Epithelial cell of esophagus (primary cell): ENCODE data around the gene TMEM238.
A peak's percentile ranks its signal among the peaks of the same experiment; 100 is the strongest.

ENCODE experiments used
- DNase-seq: peaks from one replicate; pipeline ENCODE4 v3.0.0; 2010; ENCODE audit warnings: low read depth
- H3K4me3 ChIP-seq: 2 replicates; pipeline ENCODE4 v1.5.1; 2011; ENCODE audit warnings: mild to moderate bottlenecking, low read length, control low read depth
- CTCF ChIP-seq: IDR thresholded peaks from 2 replicates; pipeline ENCODE4 v1.5.1; 2011; ENCODE audit warnings: low read depth, mild to moderate bottlenecking, low read length, control low read depth, inconsistent platforms; ENCODE audit not compliant: insufficient read depth; ENCODE audit errors: missing control alignments

TMEM238 gene

GRCh38 chr19:55341595-55342531, 42.2 kb downstream of the TMEM238 start:
- peak overlapping the region; percentile 94 for H3K4me3 ChIP-seq
- TF ChIP-seq CTCF = no peak
- no peak for DNase-seq

GRCh38 chr19:55341171-55341588, 42.9 kb downstream of the TMEM238 start:
- DNase-seq = peak; percentile 55
- H3K4me3 ChIP-seq = peak overlapping the region; percentile 94
- TF ChIP-seq CTCF = no peak

- H3K4me3 ChIP-seq = peak overlapping the region; percentile 94
- DNase-seq = no peak
- no peak for TF ChIP-seq CTCF
Measured at GRCh38 chr19:55340784-55341147, 43.3 kb downstream of the TMEM238 start.

DNA sequence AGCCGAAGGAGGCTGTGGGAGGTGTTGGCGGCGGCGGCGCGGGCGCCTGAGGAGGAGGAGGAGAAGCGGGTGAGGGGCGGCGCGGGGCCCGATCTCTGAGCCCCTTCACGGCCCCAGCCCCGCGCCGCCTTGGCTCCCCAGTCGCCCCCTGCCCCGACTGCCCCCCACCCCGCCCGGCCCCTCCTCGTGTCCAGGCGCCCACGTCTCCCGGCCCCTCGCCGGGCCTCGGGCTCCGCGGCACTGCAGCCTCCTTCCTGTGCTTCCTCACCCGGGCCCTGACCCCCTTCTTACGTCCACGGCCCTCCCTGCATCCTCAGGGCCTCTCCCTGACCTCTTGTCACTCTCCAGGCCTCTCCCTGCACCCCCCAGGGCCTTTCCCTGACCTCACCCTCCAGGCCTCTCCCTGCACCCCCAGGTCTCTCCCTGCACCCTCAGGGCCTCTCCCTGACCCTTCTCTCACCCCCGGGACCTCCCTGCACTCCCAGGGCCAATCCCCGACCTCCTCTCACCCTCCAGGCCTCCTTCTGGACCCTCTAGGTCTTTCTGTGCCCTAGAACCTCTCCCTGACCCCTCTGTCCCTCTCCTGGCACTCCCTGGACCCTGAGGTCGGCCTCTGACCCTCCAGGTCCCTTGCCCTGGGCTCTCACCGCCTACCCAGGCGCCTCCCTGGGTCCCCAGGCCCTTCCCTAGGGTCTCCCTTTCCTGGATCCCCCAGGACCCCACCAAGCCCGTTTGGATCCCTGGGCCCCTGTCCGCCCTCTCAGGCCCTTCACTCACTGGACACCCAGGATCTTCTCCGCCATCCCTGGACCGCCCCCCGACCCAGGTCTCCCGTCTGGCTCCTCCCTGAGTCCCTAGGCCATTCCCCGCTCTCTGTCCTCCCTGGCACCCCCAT, 44.0 kb downstream of the TMEM238 start:
- H3K4me3 ChIP-seq = peak overlapping the region; percentile 94
- no peak for DNase-seq
- TF ChIP-seq CTCF = no peak

GRCh38 chr19:55339105-55339888, 44.8 kb downstream of the TMEM238 start, which contains the start of gene KMT5C:
Gene KMT5C (plus strand): TSS chr19:55339876. CDS start chr19:55341937, 2,061 bp downstream.
- DNase-seq = peak; percentile 100
- peak; percentile 46 for TF ChIP-seq CTCF
- peak within 1 kb of the TSS; percentile 94 for H3K4me3 ChIP-seq

DNA sequence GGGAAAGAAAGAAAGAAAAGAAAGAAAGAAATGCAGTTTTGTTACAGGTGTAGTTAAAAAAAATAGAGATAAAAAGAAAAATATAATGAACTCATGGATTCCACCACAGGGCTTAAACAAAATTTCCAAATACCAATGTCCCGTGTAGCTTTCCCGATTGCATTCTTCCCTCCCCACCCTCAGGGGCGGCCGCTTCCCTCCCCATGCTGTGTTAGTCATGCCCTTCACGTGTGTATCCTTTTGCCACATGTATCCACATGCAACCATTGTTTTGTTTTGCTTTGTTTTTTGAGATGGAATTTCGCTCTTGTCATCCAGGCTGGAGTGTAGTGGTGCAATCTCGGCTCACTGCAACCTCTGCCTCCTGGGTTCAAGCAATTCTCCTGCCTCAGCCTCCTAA, 48.0 kb downstream of the TMEM238 start:
- peak; percentile 98 for DNase-seq
- H3K4me3 ChIP-seq = no peak overlapping the region
- TF ChIP-seq CTCF = no peak
